IPS DF 19.7 (cell line): ENCODE results near the gene VAV1.
"Not testable (repeated sequence)": the region's sequence is repeated elsewhere in the genome, so short reads cannot be mapped to it uniquely, and the experiment has no call there.

ENCODE experiments used
- DNase-seq: peaks from one replicate; pipeline ENCODE4 v3.0.0-alpha.2; 2013; ENCODE audit warnings: low read depth, low spot score

Gene VAV1

GRCh38 chr19:6737284-6737872 is 35.1 kb upstream of the VAV1 start, which contains the start of gene GPR108:
TSS of gene GPR108 (minus strand) at chr19:6737580. CDS start at chr19:6737576, 4 bp downstream.
- peak; percentile 100 for DNase-seq

GRCh38 chr19:6737873-6738786 is 34.4 kb upstream of the VAV1 start:
- DNase-seq = no peak

GRCh38 chr19:6738787-6739389 is 33.6 kb upstream of the VAV1 start:
- DNase-seq = no peak

GRCh38 chr19:6739390-6739882 is 33.1 kb upstream of the VAV1 start, which contains the start of gene TRIP10:
TSS of gene TRIP10 (plus strand) at chr19:6739680. CDS start at chr19:6739762, 82 bp downstream.
- no peak for DNase-seq

GRCh38 chr19:6739883-6740588 is 32.5 kb upstream of the VAV1 start:
- DNase-seq = no peak

- no peak for DNase-seq
Measured at GRCh38 chr19:6740589-6741343, 31.7 kb upstream of the VAV1 start.

GRCh38 chr19:6743066-6743465 is 29.4 kb upstream of the VAV1 start:
- no peak for DNase-seq

GRCh38 chr19:6743714-6744380 is 28.7 kb upstream of the VAV1 start:
- DNase-seq = no peak

GRCh38 chr19:6744381-6745301 is 27.9 kb upstream of the VAV1 start:
- no peak for DNase-seq

- no peak for DNase-seq
Measured at GRCh38 chr19:6745965-6746364, 26.5 kb upstream of the VAV1 start.

- DNase-seq = not testable (repeated sequence)
Measured at GRCh38 chr19:6748543-6748942, 24.0 kb upstream of the VAV1 start.

- DNase-seq = no peak
Measured at GRCh38 chr19:6750062-6750461, 22.4 kb upstream of the VAV1 start.

GRCh38 chr19:6751189-6751588 is 21.3 kb upstream of the VAV1 start:
- DNase-seq = no peak

GRCh38 chr19:6752256-6753177 is 20.0 kb upstream of the VAV1 start:
- no peak for DNase-seq

GRCh38 chr19:6753178-6754031 is 19.1 kb upstream of the VAV1 start:
- no peak for DNase-seq

GRCh38 chr19:6754136-6754535 is 18.4 kb upstream of the VAV1 start:
- DNase-seq = no peak
